Suppressor macrophage (primary cell): ENCODE measurements around the gene NCCRP1.

Experiments used
- DNase-seq, 4 experiments: peaks; one replicate each; pipeline ENCODE4 v3.0.0-alpha.2; 2020 to 2022
- total RNA-seq, 17 experiments: gene quantifications; one replicate each; lab custom pipeline; 2026; ENCODE audit warnings: mixed read lengths in 6 of 17, inconsistent platforms in 3 of 17; lab: John Stamatoyannopoulos, UW

The NCCRP1 gene
- 0 to 1.3 (median 0) reads per million in 17 experiments for total RNA-seq

GRCh38 chr19:39196860-39197562 is at the start of gene NCCRP1:
NCCRP1 (plus strand) TSS chr19:39196964; CDS start chr19:39196983, 19 bp downstream.
- no peak for DNase-seq

GRCh38 chr19:39147480-39147879 is 49.3 kb upstream of the NCCRP1 start:
- no peak for DNase-seq

GRCh38 chr19:39148939-39149529 is 47.7 kb upstream of the NCCRP1 start:
- no peak for DNase-seq

GRCh38 chr19:39150235-39150634 is 46.5 kb upstream of the NCCRP1 start:
- DNase-seq, result no peak

- no peak for DNase-seq
These were observed 45.8 kb upstream of the NCCRP1 start for GRCh38 chr19:39150807-39151600.

- no peak for DNase-seq
These were observed 44.7 kb upstream of the NCCRP1 start for GRCh38 chr19:39152066-39152465.

GRCh38 chr19:39154100-39154628 is 42.6 kb upstream of the NCCRP1 start:
- DNase-seq, result no peak

- DNase-seq, result no peak
These were observed 42.1 kb upstream of the NCCRP1 start for GRCh38 chr19:39154629-39155100.

GRCh38 chr19:39155114-39155700 is 41.6 kb upstream of the NCCRP1 start:
- no peak for DNase-seq

GRCh38 chr19:39155741-39156140 is 41.0 kb upstream of the NCCRP1 start:
- DNase-seq, result no peak

- peak in 1 of 4 experiments; percentile 21 for DNase-seq
These were observed 40.2 kb upstream of the NCCRP1 start for GRCh38 chr19:39156326-39157230.

- DNase-seq, result no peak
These were observed 39.3 kb upstream of the NCCRP1 start for GRCh38 chr19:39157275-39157996.

GRCh38 chr19:39157997-39158389 is 38.8 kb upstream of the NCCRP1 start:
- no peak for DNase-seq

GRCh38 chr19:39158646-39159260 is 38.0 kb upstream of the NCCRP1 start:
- no peak for DNase-seq

- no peak for DNase-seq
These were observed 36.3 kb upstream of the NCCRP1 start for GRCh38 chr19:39160523-39160861.

- DNase-seq, result peak in 2 of 4 experiments; percentile 9 to 13
These were observed 35.7 kb upstream of the NCCRP1 start for GRCh38 chr19:39160889-39161672.

GRCh38 chr19:39162441-39163043 is 34.2 kb upstream of the NCCRP1 start:
- no peak for DNase-seq

GRCh38 chr19:39163621-39164020 is 33.1 kb upstream of the NCCRP1 start:
- DNase-seq, result no peak

GRCh38 chr19:39164289-39164688 is 32.5 kb upstream of the NCCRP1 start:
- no peak for DNase-seq
